K562 (cell line): Measurements from ENCODE around the gene PTP4A2. TPM values are rescaled to one million over a fixed set of nuclear protein-coding genes. Genes with fewer than 3 reads are reported as not detected.

Experiments used
- DACH1 ChIP-seq: fragments of 450-650 bp; IDR thresholded peaks from 2 replicates; pipeline ENCODE4 v1.6.1; 2018; ENCODE audit not compliant: partially characterized antibody
- ETV5 ChIP-seq: sonication (generic); formaldehyde crosslinking; IDR thresholded peaks from 2 replicates; pipeline ENCODE4 v1.4.0; 2020; ENCODE audit warnings: low read depth, mild to moderate bottlenecking, missing genetic modification reagents
- GTF2F1 ChIP-seq: IDR thresholded peaks from 2 replicates; pipeline ENCODE4 v1.6.1; 2011; ENCODE audit warnings: low read depth, low read length, improper control_type of control experiment
- HNRNPH1 ChIP-seq: fragments of 200-400 bp; formaldehyde crosslinking; optimal IDR thresholded peaks from 2 replicates; pipeline ENCODE3; 2017; ENCODE audit warnings: low read depth, mild to moderate bottlenecking, low read length, moderate library complexity
- RBM39 ChIP-seq: fragments of 200-400 bp; formaldehyde crosslinking; optimal IDR thresholded peaks from 2 replicates; pipeline ENCODE3; 2018; ENCODE audit warnings: low read depth, low read length
- RCOR1 ChIP-seq, 2 experiments: IDR thresholded peaks; 2 replicates each; pipeline ENCODE4 v1.6.1; 2012; ENCODE audit warnings: low read depth in 2 of 2, low read length in 2 of 2, borderline replicate concordance in 1 of 2, improper control_type of control experiment in 1 of 2
- SP1 ChIP-seq: sonication (generic); formaldehyde crosslinking; IDR thresholded peaks from 2 replicates; pipeline ENCODE4 v1.8.1; 2022; ENCODE audit warnings: mild to moderate bottlenecking, missing genetic modification reagents
- SUPT5H ChIP-seq: fragments of 450-650 bp; IDR thresholded peaks from 2 replicates; pipeline ENCODE4 v1.6.1; 2016
- TARDBP ChIP-seq: fragments of 450-650 bp; IDR thresholded peaks from 2 replicates; pipeline ENCODE4 v1.6.1; 2016
- ZBTB26 ChIP-seq: fragments of 450-650 bp; formaldehyde crosslinking; IDR thresholded peaks from 2 replicates; pipeline ENCODE4 v1.4.0; 2022; ENCODE audit warnings: missing genetic modification characterization
- ZBTB43 ChIP-seq: sonication (generic); formaldehyde crosslinking; IDR thresholded peaks from 2 replicates; pipeline ENCODE4 v1.8.0; 2023; ENCODE audit warnings: mild to moderate bottlenecking, missing genetic modification reagents
- ZBTB7A ChIP-seq: IDR thresholded peaks from 2 replicates; pipeline ENCODE4 v1.6.1; 2011; ENCODE audit warnings: low read depth, mild to moderate bottlenecking, low read length, moderate library complexity, borderline replicate concordance; ENCODE audit not compliant: control insufficient read depth
- ZNF124 ChIP-seq: sonication (generic); formaldehyde crosslinking; IDR thresholded peaks from 2 replicates; pipeline ENCODE4 v1.8.1; 2022; ENCODE audit warnings: missing genetic modification reagents
- polyA plus RNA-seq, 8 experiments: library from polyadenylated mRNA; depleted of rRNA in 4 of 8; stranded (reverse) in 5 of 8; unstranded in 3 of 8; fragments of >200 nt; fragmentation: Nextera tagmentation in 2 of 8; fragmentation: Illumina TruSeq in 1 of 8; extraction: Ambion mirVana in 2 of 8; extraction: Trizol in 1 of 8; gene quantifications; 2 replicates each; pipeline versions ENCODE4 v1.2.1 to v1.2.3, GENCODE V29; 2011 to 2014; ENCODE audit warnings: inconsistent platforms in 1 of 8, missing spikeins in 1 of 8
- total RNA-seq, 7 experiments: library from RNA; depleted of rRNA in 6 of 7; stranded (reverse); fragments of >200 nt in 6 of 7; fragmentation: Illumina TruSeq in 2 of 7; extraction: Trizol in 2 of 7; gene quantifications; 2 replicates each; pipeline versions ENCODE4 v1.2.1 to v1.2.3, GENCODE V29; 2011 to 2021; ENCODE audit warnings: low replicate concordance in 1 of 7
- TF ChIP-seq, protein P1 (sequence below): fragments of 450-650 bp; IDR thresholded peaks from 2 replicates; pipeline ENCODE4 v1.6.1; 2016; ENCODE audit warnings: low read depth
- TF ChIP-seq, protein P2 (sequence below): fragments of 250-450 bp; sonication (Bioruptor Pico); IDR thresholded peaks from 2 replicates; pipeline ENCODE4 v1.4.0; 2020; ENCODE audit warnings: mild to moderate bottlenecking

PTP4A2 gene
- total and polyA plus RNA-seq, 9 of the 15 experiments (the other 6 are each of a cell fraction or from before 2014, with no cell fraction given): 197 to 870 (median 480) TPM

DNA sequence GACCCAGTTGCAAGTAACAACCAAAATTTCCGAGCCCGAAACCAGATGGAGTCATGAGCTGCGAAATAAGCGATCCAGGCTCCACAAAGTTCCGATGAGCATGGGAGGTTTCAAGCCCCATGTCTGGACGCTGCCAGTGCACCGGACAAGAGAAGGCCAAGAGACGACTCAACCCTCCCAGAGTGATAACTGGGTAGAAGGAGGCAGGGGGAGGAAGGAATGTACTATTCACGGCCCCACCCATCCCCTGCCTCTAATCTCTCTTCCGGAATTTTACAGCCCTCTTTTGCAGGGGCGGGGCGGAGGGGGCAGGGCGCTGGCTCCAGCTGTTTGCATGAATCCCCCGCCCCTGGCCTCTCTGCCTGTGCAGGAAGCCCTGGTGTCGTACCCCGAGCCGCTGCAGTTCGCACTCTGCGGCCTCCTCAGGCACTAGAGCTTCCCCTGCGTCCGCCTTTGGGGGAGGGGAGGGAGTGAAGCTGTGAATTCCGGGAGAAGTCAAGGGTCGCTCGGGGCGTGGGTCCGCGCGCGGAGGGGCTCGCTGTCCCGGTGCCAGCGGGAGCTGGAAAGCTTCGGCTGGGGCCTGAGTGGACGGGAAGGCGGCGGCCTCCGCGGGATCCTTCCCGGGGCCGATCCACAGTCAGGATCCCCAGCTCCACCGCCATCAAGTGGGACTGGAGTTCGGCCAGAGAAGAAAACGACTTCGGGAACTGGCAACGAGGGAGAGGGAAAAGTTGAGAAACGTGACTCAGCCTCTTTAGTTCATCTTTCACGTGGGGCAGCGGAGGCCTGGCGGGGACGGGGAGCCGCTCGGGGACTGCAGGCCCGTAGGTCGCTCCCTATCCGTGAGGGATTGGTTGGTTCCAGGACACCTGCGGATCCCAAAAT is 6.3 kb upstream of the PTP4A2 start (continued):
- peak; percentile 70; the same call in 1 of the 2 replicates for TF ChIP-seq ZBTB43
- peak; percentile 100 for TF ChIP-seq DACH1
- TF ChIP-seq GTF2F1: peak; percentile 82; the same call in 1 of the 2 replicates
- TF ChIP-seq ZBTB7A: peak; percentile 98
- TF ChIP-seq SUPT5H: peak; percentile 94
- peak; percentile 47; the same call in 1 of the 2 replicates for TF ChIP-seq ZBTB26 (CRISPR knock-in tag)
- no peak for TF ChIP-seq ZNF124 (CRISPR knock-in tag)
- TF ChIP-seq, protein P1, sequence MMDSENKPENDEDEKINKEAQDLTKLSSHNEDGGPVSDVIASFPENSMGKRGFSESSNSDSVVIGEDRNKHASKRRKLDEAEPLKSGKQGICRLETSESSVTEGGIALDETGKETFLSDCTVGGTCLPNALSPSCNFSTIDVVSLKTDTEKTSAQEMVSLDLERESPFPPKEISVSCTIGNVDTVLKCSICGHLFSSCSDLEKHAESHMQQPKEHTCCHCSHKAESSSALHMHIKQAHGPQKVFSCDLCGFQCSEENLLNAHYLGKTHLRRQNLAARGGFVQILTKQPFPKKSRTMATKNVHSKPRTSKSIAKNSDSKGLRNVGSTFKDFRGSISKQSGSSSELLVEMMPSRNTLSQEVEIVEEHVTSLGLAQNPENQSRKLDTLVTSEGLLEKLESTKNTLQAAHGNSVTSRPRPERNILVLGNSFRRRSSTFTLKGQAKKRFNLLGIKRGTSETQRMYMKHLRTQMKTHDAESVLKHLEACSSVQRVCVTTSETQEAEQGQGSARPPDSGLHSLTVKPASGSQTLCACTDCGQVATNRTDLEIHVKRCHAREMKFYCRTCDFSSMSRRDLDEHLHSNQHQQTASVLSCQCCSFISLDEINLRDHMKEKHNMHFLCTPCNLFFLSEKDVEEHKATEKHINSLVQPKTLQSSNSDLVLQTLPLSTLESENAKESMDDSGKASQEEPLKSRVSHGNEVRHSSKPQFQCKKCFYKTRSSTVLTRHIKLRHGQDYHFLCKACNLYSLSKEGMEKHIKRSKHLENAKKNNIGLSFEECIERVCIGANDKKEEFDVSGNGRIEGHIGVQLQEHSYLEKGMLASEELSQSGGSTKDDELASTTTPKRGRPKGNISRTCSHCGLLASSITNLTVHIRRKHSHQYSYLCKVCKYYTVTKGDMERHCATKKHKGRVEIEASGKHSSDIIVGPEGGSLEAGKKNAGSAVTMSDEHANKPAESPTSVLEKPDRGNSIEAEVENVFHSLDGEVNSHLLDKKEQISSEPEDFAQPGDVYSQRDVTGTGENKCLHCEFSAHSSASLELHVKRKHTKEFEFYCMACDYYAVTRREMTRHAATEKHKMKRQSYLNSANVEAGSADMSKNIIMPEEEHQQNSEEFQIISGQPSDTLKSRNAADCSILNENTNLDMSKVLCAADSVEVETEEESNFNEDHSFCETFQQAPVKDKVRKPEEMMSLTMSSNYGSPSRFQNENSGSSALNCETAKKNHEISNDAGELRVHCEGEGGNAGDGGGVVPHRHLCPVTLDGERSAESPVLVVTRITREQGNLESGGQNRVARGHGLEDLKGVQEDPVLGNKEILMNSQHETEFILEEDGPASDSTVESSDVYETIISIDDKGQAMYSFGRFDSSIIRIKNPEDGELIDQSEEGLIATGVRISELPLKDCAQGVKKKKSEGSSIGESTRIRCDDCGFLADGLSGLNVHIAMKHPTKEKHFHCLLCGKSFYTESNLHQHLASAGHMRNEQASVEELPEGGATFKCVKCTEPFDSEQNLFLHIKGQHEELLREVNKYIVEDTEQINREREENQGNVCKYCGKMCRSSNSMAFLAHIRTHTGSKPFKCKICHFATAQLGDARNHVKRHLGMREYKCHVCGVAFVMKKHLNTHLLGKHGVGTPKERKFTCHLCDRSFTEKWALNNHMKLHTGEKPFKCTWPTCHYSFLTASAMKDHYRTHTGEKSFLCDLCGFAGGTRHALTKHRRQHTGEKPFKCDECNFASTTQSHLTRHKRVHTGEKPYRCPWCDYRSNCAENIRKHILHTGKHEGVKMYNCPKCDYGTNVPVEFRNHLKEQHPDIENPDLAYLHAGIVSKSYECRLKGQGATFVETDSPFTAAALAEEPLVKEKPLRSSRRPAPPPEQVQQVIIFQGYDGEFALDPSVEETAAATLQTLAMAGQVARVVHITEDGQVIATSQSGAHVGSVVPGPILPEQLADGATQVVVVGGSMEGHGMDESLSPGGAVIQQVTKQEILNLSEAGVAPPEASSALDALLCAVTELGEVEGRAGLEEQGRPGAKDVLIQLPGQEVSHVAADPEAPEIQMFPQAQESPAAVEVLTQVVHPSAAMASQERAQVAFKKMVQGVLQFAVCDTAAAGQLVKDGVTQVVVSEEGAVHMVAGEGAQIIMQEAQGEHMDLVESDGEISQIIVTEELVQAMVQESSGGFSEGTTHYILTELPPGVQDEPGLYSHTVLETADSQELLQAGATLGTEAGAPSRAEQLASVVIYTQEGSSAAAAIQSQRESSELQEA: no peak
- peak; percentile 77 to 94; a peak in 3 of 4 replicates for TF ChIP-seq RCOR1 (IDR thresholded peaks at IDR 0.05; ENCODE audit: borderline replicate concordance in 1 of 2, low read depth in 2 of 2, low read length in 2 of 2)
- TF ChIP-seq SP1 (CRISPR knock-in tag): peak; percentile 97
- TF ChIP-seq ETV5 (CRISPR knock-in tag): peak; percentile 95
- TF ChIP-seq HNRNPH1: no peak
- peak; percentile 81 for TF ChIP-seq TARDBP
- TF ChIP-seq, protein P2, sequence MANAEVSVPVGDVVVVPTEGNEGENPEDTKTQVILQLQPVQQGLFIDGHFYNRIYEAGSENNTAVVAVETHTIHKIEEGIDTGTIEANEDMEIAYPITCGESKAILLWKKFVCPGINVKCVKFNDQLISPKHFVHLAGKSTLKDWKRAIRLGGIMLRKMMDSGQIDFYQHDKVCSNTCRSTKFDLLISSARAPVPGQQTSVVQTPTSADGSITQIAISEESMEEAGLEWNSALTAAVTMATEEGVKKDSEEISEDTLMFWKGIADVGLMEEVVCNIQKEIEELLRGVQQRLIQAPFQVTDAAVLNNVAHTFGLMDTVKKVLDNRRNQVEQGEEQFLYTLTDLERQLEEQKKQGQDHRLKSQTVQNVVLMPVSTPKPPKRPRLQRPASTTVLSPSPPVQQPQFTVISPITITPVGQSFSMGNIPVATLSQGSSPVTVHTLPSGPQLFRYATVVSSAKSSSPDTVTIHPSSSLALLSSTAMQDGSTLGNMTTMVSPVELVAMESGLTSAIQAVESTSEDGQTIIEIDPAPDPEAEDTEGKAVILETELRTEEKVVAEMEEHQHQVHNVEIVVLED (CRISPR knock-in tag): peak; percentile 52; the same call in 1 of the 2 replicates
- TF ChIP-seq RBM39: no peak
